Brain microvascular endothelial cell (primary cell): ENCODE results near the gene HKDC1.
"Not testable (repeated sequence)": the region's sequence is repeated elsewhere in the genome, so short reads cannot be mapped to it uniquely, and the experiment has no call there.

Experiments
- DNase-seq: peaks from one replicate; pipeline ENCODE4 v3.0.0-alpha.2; 2020
- H3K27ac ChIP-seq: fragments of 250-450 bp; sonication (Bioruptor Pico); 2 replicates; pipeline ENCODE4 v1.5.1; 2020; ENCODE audit warnings: mild to moderate bottlenecking, moderate library complexity
- H3K27me3 ChIP-seq: fragments of 250-450 bp; sonication (Bioruptor Pico); replicated peaks from 2 replicates; pipeline ENCODE4 v1.5.1; 2020; ENCODE audit warnings: mild to moderate bottlenecking
- H3K36me3 ChIP-seq: fragments of 250-450 bp; sonication (Bioruptor Pico); replicated peaks from 2 replicates; pipeline ENCODE4 v1.5.1; 2020; ENCODE audit warnings: mild to moderate bottlenecking
- H3K4me3 ChIP-seq: 2 replicates; pipeline ENCODE4 v1.5.1; 2011; ENCODE audit warnings: low read depth, mild to moderate bottlenecking, control low read depth, low read length, moderate library complexity
- CTCF ChIP-seq: IDR thresholded peaks from 2 replicates; pipeline ENCODE4 v1.5.1; 2011; ENCODE audit warnings: low read depth, mild to moderate bottlenecking, moderate library complexity, low read length, control low read depth, inconsistent platforms; ENCODE audit errors: missing control alignments
- in situ Hi-C: cut with HindIII; loops from 2 replicates; pipeline ENCODE4 v1.10.0; 2017; ENCODE audit warnings: low sequenced_read_pairs, low pct_ligation_motif_present

HKDC1 gene

GRCh38 chr10:69278446-69278963 is 58.4 kb downstream of the HKDC1 start, which contains the start of gene HK1:
TSS of gene HK1 (plus strand) at chr10:69278496.
- peak; percentile 45 for DNase-seq
- H3K27me3 ChIP-seq = no peaks in the 10 kb centered on the region
- H3K27ac ChIP-seq = peak within 1 kb of the TSS; percentile 10
- no peak for TF ChIP-seq CTCF
- in situ Hi-C loops = no loop called here
- no peaks in the 10 kb centered on the region for H3K36me3 ChIP-seq
- no peak within 1 kb of the TSS for H3K4me3 ChIP-seq

GRCh38 chr10:69279110-69279509 is 59.0 kb downstream of the HKDC1 start:
- Histone ChIP-seq H3K36me3 (no peaks in the 10 kb centered on the region), H3K27me3 (no peaks in the 10 kb centered on the region), H3K27ac (peak overlapping the region; percentile 10), H3K4me3 (no peak overlapping the region)
- no peak for TF ChIP-seq CTCF
- DNase-seq = no peak
- in situ Hi-C loops = no loop called here

GRCh38 chr10:69281507-69282413 is 61.6 kb downstream of the HKDC1 start:
- in situ Hi-C loops = no loop called here
- Histone ChIP-seq H3K27ac (no peak overlapping the region), H3K27me3 (no peaks in the 10 kb centered on the region), H3K36me3 (no peaks in the 10 kb centered on the region), H3K4me3 (no peak overlapping the region)
- no peak for DNase-seq
- no peak for TF ChIP-seq CTCF

DNA sequence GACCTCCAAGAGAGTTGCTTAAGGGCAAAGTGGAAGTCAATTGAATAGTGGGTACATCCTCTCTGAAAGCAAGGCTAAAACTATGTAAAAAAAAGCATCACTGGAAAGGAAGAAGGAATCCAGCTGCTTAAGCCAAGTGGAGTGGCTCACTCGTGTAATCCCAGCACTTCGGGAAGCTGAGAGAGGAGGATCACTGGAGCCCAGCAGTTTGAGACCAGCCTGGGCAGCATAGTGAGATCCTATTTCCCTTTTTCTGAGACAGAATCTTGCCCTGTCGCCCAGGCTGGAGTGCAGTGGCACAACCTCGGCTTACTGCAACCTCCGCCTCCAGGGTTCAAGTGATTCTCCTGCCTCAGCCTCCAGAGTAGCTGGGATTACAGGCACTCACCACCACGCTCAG is 64.3 kb downstream of the HKDC1 start:
- H3K27me3 ChIP-seq, H3K36me3 ChIP-seq, H3K4me3 ChIP-seq, DNase-seq, H3K27ac ChIP-seq, in situ Hi-C loops: not testable (repeated sequence)

DNA sequence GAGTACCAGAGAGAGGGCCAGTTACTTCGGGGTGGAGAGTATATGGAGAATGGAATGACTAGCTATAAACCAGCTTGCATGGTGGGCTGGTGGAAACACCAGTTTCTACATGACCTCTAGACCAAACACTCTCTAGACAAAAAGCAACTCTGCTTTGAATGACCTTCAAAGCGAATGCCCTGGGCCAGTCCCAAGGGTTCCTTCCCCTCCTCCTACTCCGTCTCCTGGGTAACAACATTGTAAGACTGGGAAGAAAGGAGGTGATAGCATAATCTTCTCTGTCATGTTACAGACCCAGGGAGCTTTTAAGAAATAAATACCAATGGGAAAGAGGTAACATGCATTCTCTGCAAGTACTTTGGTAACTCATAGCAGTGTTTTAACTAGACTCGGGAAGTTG is 65.6 kb downstream of the HKDC1 start:
- Histone ChIP-seq H3K4me3 (no peak overlapping the region), H3K27ac (no peak overlapping the region), H3K36me3 (no peaks in the 10 kb centered on the region), H3K27me3 (no peaks in the 10 kb centered on the region)
- in situ Hi-C loops = no loop called here
- TF ChIP-seq CTCF = no peak
- no peak for DNase-seq

GRCh38 chr10:69287181-69287580 is 67.0 kb downstream of the HKDC1 start:
- TF ChIP-seq CTCF = no peak
- Histone ChIP-seq H3K27ac (no peak overlapping the region), H3K36me3 (no peaks in the 10 kb centered on the region), H3K27me3 (no peaks in the 10 kb centered on the region), H3K4me3 (no peak overlapping the region)
- no peak for DNase-seq
- in situ Hi-C loops = no loop called here
